Activated CD4-positive, CD25-positive, alpha-beta regulatory T cell treated with anti-CD3 and anti-CD28 coated beads, Interleukin-2, amount 50 U/mL, for 16 hours (primary cell): Measurements from ENCODE around the gene TGM2.

ENCODE experiments used
- DNase-seq: peaks from one replicate; pipeline ENCODE4 v3.0.0-alpha.2; 2020; ENCODE audit warnings: low read depth, low spot score

TGM2 gene

GRCh38 chr20:38161412-38161774 lies 3.7 kb downstream of the TGM2 start:
- no peak for DNase-seq

- no peak for DNase-seq
Measured at GRCh38 chr20:38159957-38160756, 4.9 kb downstream of the TGM2 start.

DNA sequence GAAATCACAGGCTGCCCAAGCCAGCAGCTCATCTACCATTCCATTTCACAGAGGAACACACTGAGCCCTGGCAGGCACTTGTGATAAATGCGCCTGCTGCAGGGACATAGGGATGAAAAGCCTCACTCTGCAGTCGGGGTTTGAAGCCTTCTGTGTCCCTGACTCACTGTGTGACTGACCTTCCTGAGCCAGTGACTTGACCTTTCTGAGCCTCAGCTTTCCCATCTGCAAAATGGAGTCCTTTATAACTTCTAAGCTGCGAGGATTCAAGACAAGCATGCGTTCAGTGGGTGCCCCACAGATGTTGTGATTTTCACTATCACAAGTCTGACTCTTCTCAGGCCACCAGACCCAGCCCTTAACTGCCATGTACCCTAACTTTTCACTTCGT lies 5.5 kb downstream of the TGM2 start:
- no peak for DNase-seq

- no peak for DNase-seq
Measured at GRCh38 chr20:38158701-38159351, 6.2 kb downstream of the TGM2 start.

DNA sequence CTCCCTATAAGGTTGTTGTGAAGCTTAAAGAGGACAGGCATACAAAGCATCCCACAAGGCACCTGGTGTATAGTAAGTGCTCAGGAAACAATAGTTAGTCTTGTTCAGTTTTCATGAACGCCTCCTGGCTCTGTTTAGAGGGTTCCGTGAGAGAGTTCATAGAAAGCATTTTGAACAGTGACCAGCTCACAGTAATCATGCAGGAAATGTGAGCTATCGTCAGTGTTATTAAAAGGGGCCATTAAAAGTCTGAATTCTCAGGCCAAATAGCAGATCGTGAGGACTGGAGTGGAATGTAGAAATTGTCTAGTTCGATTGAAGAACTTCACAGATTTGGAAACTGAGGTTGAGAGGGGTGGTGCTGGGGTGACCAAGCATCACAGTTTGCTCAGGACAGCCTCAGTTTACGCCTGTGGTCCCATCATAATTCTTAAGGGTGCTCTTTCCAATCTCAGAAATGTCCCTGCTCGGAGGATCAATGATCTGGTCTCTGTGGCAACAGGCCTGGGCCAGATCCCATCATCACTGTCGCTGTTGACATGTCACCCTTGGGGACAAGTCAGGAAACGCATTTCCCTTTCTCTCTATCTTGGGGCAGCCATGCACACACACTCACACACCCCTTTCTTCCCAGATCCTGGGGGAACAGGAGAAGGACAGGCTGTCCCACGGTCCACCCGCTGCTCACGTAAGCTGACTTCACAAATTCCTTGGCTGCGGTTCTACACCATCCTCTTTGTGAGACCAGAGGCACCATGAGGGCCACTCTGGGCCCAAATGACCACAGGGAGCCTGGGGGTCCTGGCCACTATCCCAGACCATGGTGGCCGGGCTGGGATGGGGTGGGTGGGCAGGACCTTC lies 7.2 kb downstream of the TGM2 start:
- DNase-seq = no peak

DNA sequence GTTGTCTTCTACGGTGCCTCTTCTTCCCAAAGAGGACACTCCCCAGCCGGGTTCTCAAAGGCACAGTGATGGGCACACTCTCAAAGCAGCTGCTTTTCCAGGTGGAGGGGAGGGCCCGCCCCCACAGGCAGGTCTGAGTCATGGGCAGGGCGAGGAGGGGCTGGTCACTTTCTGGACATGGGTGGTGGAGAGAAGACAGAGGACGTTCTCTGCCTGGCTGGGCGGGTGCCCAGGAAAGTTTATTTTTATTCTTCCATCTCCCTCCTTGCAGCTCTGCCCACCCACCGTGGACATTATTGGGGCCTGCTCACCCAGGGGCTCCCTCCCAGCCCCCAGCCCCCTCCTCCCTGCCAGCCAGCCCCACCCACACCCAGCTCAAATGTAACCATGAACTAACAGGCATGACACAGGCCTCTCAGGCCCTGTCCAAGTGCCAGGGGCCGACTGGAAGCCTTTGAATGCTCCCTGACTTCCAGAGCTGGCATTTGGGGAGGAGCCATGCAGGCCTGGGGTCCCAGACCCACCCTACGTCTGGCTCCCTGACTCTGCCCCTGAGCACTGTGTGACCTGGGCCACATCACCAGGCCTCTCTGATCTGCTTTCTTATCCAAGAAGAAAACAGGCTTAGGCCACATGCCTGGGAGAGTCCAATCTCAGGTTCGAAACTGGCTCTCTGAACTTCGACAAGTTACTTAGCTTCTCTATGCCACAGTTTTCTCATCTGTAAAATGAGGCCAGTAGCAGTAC lies 8.0 kb downstream of the TGM2 start:
- DNase-seq = no peak

- no peak for DNase-seq
Measured at GRCh38 chr20:38156280-38156679, 8.8 kb downstream of the TGM2 start.

GRCh38 chr20:38155811-38156210 lies 9.3 kb downstream of the TGM2 start:
- DNase-seq = no peak

- no peak for DNase-seq
Measured at GRCh38 chr20:38153401-38153800, 11.7 kb downstream of the TGM2 start.

GRCh38 chr20:38152621-38153221 lies 12.3 kb downstream of the TGM2 start:
- no peak for DNase-seq

DNA sequence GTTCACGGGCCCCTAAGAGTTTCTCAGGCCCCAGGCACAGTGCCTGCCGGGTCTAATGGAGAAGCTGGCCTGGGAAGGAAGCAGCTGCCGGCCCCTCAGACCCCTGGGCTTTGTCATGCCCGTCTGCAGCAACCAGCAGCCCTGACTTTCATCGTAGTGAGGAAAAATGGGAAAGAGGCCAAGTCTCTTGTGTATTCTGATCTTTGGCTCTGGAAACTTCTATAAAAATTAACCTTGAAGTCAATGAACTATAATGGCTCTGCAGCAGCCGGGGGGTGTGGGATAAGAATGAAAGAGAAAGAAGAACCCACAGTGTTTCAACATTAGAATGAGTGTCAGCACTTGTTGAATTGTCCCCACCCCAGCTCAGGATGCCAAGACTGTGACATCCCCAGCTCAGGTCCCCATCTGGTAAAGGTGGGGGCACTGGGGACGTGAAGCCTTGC lies 12.9 kb downstream of the TGM2 start:
- DNase-seq = no peak

GRCh38 chr20:38151455-38151854 lies 13.6 kb downstream of the TGM2 start:
- no peak for DNase-seq

GRCh38 chr20:38150335-38151170 lies 14.5 kb downstream of the TGM2 start:
- DNase-seq = no peak

GRCh38 chr20:38148328-38149102 lies 16.6 kb downstream of the TGM2 start:
- DNase-seq = no peak

DNA sequence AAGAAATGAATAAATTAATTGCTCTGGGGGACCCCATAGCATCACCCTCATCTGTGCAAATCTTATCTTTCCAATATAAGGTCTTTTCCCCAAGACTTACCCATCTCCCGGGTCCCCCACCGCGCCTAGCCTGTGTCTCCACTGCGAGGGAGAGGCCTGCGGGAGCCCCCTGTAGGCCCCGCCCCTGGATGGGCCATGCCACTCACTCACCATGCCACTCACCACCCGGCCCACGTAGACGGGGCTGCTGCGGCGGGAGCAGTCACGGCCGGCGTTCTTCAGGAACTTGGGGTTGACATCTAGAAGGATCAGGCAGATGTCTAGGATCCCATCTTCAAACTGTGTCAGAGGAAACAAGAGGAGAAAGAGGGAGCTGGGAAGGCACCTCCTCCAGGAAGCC lies 17.3 kb downstream of the TGM2 start:
- no peak for DNase-seq

GRCh38 chr20:38147163-38147562 lies 17.9 kb downstream of the TGM2 start:
- no peak for DNase-seq

DNA sequence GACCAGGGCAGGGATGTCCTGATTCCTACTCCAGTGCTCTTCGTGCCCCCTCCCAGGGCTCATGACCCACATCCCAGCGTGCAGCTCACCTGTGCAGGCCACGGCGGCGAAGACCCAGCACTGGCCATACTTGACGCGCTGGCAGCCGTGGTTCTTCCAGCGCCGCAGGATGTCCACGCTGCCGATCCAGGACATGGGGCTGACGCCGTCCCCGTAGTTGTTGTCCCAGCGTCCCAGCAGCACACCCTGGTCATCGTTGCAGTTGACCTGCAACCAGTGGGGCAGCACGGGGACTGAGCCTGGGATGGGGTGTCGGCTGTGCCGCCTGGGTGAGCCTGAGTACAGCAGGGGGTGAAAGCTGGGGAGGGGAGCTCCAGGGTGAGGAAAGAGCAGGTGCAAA lies 18.4 kb downstream of the TGM2 start:
- no peak for DNase-seq

DNA sequence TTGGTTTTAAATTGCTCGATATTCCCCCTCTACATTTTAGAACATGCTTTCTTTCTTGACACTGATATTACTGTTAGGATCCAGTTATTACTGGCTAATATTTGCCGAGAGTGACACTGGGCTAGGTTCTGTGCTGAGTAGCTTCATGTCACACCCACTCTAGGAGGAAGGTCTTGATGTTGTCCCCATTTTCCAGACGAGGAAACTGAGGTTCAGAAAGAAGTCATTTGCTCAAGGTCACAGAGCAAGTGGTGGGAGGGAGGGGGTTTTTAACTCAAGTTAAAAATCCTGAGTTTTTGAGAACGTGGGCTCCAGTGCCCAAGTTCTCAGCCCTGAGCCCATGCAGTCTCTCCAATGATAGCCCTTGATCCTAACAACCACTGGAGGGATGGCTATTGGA lies 18.9 kb downstream of the TGM2 start:
- DNase-seq = no peak

DNA sequence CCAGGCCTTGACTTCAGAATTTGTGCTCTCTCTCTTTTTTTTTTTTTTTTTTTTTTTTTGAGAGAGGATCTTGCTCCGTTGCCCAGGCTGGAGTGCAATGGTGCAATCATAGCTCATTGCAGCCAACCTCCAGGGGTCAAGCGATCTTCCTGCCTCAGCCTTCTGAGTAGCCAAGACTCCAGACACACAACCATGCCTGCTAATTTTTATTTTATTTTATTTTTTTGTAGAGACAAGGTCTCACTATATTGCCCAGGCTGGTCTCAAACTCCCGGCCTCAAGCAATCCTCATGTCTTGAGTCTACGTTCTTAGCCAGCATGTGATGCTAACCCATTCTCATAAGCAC lies 19.4 kb downstream of the TGM2 start:
- no peak for DNase-seq
